ENCODE data around the gene ARL4C.

The ARL4C gene

DNA sequence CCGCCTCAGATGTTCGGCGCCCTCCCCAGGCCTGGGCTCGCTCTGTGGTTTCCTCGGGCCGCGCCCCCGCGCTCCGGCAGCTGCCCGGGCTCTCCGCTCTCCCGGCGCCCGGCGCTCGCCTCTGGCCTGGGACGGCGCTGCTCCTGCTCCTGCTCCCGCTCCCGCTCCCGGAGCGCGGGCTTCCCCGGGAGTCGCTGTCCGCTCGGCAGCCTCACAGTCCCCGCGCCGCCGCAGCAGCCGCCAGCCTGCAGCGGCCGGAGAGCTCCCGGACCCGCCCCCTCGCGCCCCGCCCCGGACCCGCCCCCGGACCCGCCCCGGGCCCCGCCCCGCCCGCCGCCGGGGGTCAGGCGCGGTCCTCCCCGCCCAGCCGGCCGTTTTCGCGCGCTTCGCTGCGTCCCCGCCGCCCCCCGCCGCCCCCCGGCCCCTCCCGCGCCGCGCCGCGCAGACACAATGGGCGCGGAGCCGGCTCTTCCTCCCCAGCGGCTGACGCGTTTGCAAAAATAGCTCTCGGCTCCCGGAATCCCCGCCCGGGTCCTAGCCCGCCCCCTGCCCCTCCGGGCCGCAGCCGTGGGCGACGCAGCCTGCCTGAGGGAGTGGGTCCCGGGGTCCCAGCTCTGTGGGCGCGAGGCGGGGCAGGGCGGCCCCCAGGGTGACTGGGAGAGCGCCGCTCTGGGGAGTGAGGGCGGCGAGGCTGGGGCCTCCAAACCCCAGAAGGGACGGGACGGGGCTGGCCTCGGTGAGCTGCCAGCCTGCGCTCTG, at the start of gene ARL4C:
Gene ARL4C (minus strand): TSS at position 247 of the 759 bp plus-strand sequence. CDS start 495 bp downstream, outside the sequence.
- peak within 1 kb of the TSS; percentile 86 for H3K27ac ChIP-seq (ENCODE audit: extremely low read depth, low read depth, low read length)
- TF ChIP-seq ZXDB (tag by site-specific recombination; IDR thresholded peaks at IDR 0.05) (no peak), SP2 (tag by site-specific recombination; IDR thresholded peaks at IDR 0.05) (no peak), EGR2 (tag by site-specific recombination; IDR thresholded peaks at IDR 0.05; ENCODE audit: low read depth) (0 out of 2 replicates have a peak, but pooled peaks have one; percentile 26), ZNF830 (tag by site-specific recombination; IDR thresholded peaks at IDR 0.05; ENCODE audit: low read depth) (no peak), ZNF660 (tag by site-specific recombination; IDR thresholded peaks at IDR 0.05) (0 out of 2 replicates have a peak, but pooled peaks have one; percentile 44), ZNF837 (tag by site-specific recombination; IDR thresholded peaks at IDR 0.05) (no peak), ZNF423 (tag by site-specific recombination; IDR thresholded peaks at IDR 0.05) (no peak), GLIS1 (tag by site-specific recombination; IDR thresholded peaks at IDR 0.05) (no peak; the same call in 1 of the 2 replicates), BCL11A (tag by site-specific recombination; IDR thresholded peaks at IDR 0.05; ENCODE audit: low read depth) (no peak), ZFHX2 (tag by site-specific recombination; conservative IDR thresholded peaks at IDR 0.05) (peak; percentile 82), ZNF518A (tag by site-specific recombination; conservative IDR thresholded peaks at IDR 0.05; ENCODE audit: low read depth) (no peak), ZNF585B (tag by site-specific recombination; IDR thresholded peaks at IDR 0.05) (no peak), TSHZ1 (tag by site-specific recombination; IDR thresholded peaks at IDR 0.05; ENCODE audit: borderline replicate concordance) (no peak), ZNF529 (tag by site-specific recombination; IDR thresholded peaks at IDR 0.05; ENCODE audit: insufficient replicate concordance) (no peak), OVOL3 (tag by site-specific recombination; IDR thresholded peaks at IDR 0.05) (no peak), ZNF184 (tag by site-specific recombination; IDR thresholded peaks at IDR 0.05) (no peak), ZBTB26 (tag by site-specific recombination; optimal IDR thresholded peaks at IDR 0.05) (peak; percentile 39), REPIN1 (tag by site-specific recombination; IDR thresholded peaks at IDR 0.05; ENCODE audit: low read depth) (no peak), KLF10 (tag by site-specific recombination; IDR thresholded peaks at IDR 0.05) (peak; percentile 78), KLF17 (tag by site-specific recombination; IDR thresholded peaks at IDR 0.05) (0 out of 2 replicates have a peak, but pooled peaks have one; percentile 49), OSR2 (tag by site-specific recombination; IDR thresholded peaks at IDR 0.05) (peak; percentile 69), HOXA7 (CRISPR knock-in tag; IDR thresholded peaks at IDR 0.05; ENCODE audit: borderline replicate concordance) (no peak), HOXC10 (CRISPR knock-in tag; IDR thresholded peaks at IDR 0.05) (0 out of 2 replicates have a peak, but pooled peaks have one; percentile 4), ZNF121 (tag by site-specific recombination; IDR thresholded peaks at IDR 0.05) (no peak), ZFP37 (tag by site-specific recombination; IDR thresholded peaks at IDR 0.05) (no peak), ZNF114 (tag by site-specific recombination; IDR thresholded peaks at IDR 0.05) (no peak)
- TF ChIP-seq, protein P1, sequence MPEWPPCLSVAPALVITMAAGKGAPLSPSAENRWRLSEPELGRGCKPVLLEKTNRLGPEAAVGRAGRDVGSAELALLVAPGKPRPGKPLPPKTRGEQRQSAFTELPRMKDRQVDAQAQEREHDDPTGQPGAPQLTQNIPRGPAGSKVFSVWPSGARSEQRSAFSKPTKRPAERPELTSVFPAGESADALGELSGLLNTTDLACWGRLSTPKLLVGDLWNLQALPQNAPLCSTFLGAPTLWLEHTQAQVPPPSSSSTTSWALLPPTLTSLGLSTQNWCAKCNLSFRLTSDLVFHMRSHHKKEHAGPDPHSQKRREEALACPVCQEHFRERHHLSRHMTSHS (tag by site-specific recombination; IDR thresholded peaks at IDR 0.05) = no peak

More for the DNA sequence above, at the start of gene ARL4C:
- Histone ChIP-seq H3K9me3 (ENCODE audit: control insufficient read depth, insufficient read depth, low read depth, low read length) (no peaks in the 10 kb centered on the region), H3K4me1 (ENCODE audit: control insufficient read depth, insufficient read depth, low read length) (peaks cover 12% of the 10 kb centered on the region), H3K4me3 (ENCODE audit: low read depth, low read length) (peak within 1 kb of the TSS; percentile 78), H3K36me3 (ENCODE audit: control insufficient read depth in 2 of 2, insufficient read depth in 1 of 2, low read length in 2 of 2) (no peaks in the 10 kb centered on the region)
- ChIA-PET CTCF (interaction anchor here (0.6 to 2.2 kb wide), 5 partner anchors 48 to 362 kb away, joined by 3 to 9 read pairs (median 3); no protein-coding TSS in a partner anchor), POLR2A (interaction anchor here (0.6 to 2.0 kb wide), 6 partner anchors 12 to 523 kb away, joined by 3 to 6 read pairs (median 4); no protein-coding TSS in a partner anchor)
